ENCODE measurements around the gene AP1G2. TPM values are rescaled to one million over a fixed set of nuclear protein-coding genes. Genes with fewer than 3 reads are reported as not detected.
A peak's percentile ranks its signal among the peaks of the same experiment; 100 is the strongest.

The AP1G2 gene
- total RNA-seq, 1 donor from 2014 or later: 262 TPM

DNA sequence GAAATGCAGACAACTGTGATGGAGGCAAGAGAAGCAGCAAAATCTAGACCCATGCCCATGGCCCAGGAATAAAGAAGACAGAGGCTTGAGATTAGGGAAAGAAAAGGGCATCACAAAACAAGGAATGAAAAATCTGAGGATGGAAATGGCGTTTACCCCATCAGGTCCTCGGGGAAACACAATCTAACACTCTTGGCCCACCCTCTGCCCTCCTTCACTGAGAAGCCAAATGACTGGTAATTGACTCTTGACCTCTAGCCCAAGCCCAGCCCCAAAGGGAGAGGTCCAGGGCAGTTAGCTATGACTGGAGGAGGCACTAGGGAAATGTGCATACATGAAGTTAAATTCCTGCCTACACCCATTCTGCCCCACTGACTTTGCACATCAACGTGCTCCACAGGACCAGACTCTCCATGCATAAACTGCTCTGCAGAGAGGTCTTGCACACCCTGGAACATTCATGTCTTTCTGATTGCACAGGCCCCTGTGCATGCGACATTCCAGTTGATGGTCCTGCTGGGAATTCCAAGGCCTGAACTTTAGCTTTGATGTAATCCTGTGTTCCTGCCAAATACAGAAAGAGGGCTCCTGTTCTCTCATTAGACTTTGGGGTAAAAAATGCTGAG, 21.7 kb downstream of the AP1G2 start:
- H3K4me3 Mint-ChIP-seq (ENCODE audit: low read depth): no peak overlapping the region
- no peak overlapping the region for H3K27ac Mint-ChIP-seq

DNA sequence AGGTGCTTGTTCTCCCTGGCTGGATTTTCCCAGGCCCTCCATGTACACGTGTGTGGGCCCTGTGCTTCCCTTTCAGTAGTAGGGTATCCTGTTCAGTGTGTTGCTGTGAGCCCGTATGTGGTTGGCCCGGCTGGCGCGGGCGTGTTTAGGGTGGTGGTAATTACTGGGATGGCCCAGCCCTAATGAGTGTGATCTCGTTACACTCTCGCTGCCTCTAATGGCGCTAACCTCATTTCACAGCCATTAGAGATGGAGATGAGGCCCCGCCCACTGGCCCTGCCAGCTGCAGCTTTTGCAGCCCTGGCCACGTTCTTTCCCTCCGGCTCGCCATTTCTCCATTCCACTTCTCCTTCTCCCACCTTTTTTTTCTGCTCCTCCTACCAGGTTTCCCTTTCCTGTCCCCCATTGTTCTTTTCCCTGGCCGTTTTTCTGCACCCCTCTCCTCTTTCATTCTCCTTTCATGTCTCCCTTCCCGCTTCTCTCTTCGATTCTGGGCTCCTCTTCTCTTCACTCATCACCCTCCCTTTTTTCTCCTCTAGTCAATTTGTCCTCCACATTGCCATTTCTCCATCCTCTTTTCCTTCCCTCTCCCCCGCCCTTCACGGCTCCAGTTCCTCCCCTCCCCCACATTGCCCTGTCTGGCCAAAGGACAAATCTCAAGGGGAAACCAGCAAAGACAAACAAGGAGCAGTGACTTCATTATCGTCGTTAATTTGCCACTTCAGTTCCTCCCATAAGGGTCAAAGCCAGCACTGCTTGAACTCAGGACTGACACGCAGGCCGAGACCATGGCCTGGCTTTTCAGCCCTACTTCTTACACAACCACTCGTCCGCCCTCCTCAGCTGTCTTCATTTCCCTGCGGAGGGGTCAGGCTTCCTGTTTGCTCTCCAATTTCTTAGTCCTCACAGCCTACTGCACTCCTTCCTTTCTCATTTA, 22.8 kb downstream of the AP1G2 start:
- TF ChIP-seq, protein P1, sequence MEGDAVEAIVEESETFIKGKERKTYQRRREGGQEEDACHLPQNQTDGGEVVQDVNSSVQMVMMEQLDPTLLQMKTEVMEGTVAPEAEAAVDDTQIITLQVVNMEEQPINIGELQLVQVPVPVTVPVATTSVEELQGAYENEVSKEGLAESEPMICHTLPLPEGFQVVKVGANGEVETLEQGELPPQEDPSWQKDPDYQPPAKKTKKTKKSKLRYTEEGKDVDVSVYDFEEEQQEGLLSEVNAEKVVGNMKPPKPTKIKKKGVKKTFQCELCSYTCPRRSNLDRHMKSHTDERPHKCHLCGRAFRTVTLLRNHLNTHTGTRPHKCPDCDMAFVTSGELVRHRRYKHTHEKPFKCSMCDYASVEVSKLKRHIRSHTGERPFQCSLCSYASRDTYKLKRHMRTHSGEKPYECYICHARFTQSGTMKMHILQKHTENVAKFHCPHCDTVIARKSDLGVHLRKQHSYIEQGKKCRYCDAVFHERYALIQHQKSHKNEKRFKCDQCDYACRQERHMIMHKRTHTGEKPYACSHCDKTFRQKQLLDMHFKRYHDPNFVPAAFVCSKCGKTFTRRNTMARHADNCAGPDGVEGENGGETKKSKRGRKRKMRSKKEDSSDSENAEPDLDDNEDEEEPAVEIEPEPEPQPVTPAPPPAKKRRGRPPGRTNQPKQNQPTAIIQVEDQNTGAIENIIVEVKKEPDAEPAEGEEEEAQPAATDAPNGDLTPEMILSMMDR (IDR thresholded peaks at IDR 0.05; ENCODE audit: unreplicated experiment): no peak
- DNase-seq (ENCODE audit: low spot score, unreplicated experiment): no peak
- Mint-ChIP-seq H3K4me3 (ENCODE audit: low read depth) (peak overlapping the region; percentile 47), H3K36me3 (ENCODE audit: insufficient read depth) (peaks cover 2% of the 10 kb centered on the region), H3K27ac (no peak overlapping the region), H3K27me3 (no peaks in the 10 kb centered on the region), H3K4me1 (ENCODE audit: low read depth) (peaks cover 15% of the 10 kb centered on the region), H3K9me3 (ENCODE audit: low read depth) (no peaks in the 10 kb centered on the region)

More for the DNA sequence above, 21.7 kb downstream of the AP1G2 start:
- no peak for DNase-seq (ENCODE audit: low spot score, unreplicated experiment)
- Mint-ChIP-seq H3K36me3 (ENCODE audit: insufficient read depth) (peaks cover 2% of the 10 kb centered on the region), H3K9me3 (ENCODE audit: low read depth) (no peaks in the 10 kb centered on the region), H3K27me3 (no peaks in the 10 kb centered on the region), H3K4me1 (ENCODE audit: low read depth) (peaks cover 15% of the 10 kb centered on the region)
- TF ChIP-seq, protein P1 (IDR thresholded peaks at IDR 0.05; ENCODE audit: unreplicated experiment): no peak

DNA sequence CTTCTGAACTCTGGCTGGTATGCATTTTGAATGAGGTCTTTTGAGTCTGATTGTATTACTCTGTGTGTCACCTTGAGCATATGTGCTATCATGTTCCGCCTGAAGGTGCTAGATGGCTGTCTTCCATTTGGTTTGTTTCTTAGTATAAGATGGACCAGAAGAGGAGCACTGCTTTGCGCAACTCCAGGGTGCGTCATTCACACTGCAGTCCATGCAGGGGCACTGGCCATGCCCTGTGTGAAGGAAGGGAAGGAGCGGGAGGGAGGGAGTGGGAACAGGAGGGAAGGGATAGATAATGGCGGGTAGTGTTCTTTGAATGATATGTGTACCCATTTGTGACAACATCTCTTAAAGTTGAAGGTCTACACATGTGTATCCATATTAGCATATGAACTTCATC, 24.2 kb downstream of the AP1G2 start:
- H3K36me3 Mint-ChIP-seq (ENCODE audit: insufficient read depth): peaks cover 2% of the 10 kb centered on the region
- no peaks in the 10 kb centered on the region for H3K9me3 Mint-ChIP-seq (ENCODE audit: low read depth)
- no peak overlapping the region for H3K4me3 Mint-ChIP-seq (ENCODE audit: low read depth)
- H3K4me1 Mint-ChIP-seq (ENCODE audit: low read depth): peaks cover 28% of the 10 kb centered on the region
- TF ChIP-seq, protein P1 (IDR thresholded peaks at IDR 0.05; ENCODE audit: unreplicated experiment): no peak
- no peak overlapping the region for H3K27ac Mint-ChIP-seq
- no peak for DNase-seq (ENCODE audit: low spot score, unreplicated experiment)
- no peaks in the 10 kb centered on the region for H3K27me3 Mint-ChIP-seq

DNA sequence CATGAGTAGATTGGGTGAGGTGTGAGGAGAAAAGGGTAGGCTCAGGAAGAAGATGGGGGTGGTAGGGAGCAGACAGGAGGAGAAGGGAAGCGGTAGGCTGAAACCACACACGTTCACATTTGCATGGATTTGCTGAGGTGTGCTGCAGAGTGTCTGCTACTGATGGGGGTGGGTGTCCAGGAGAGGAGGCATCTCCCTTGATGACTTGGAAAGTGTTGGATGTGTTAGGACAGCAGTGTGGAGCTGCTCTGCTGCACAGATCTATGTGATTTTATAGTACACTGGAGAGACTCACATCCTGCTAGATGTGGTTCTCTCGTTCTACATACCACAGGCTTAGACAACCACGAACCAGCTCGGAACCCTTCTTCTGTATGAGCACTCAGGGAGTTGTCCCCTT, 25.3 kb downstream of the AP1G2 start:
- no peaks in the 10 kb centered on the region for H3K9me3 Mint-ChIP-seq (ENCODE audit: low read depth)
- no peak for DNase-seq (ENCODE audit: low spot score, unreplicated experiment)
- peaks cover 2% of the 10 kb centered on the region for H3K36me3 Mint-ChIP-seq (ENCODE audit: insufficient read depth)
- H3K4me3 Mint-ChIP-seq (ENCODE audit: low read depth): no peak overlapping the region
- no peak overlapping the region for H3K27ac Mint-ChIP-seq
- TF ChIP-seq, protein P1 (IDR thresholded peaks at IDR 0.05; ENCODE audit: unreplicated experiment): no peak
- H3K4me1 Mint-ChIP-seq (ENCODE audit: low read depth): peaks cover 30% of the 10 kb centered on the region
- no peaks in the 10 kb centered on the region for H3K27me3 Mint-ChIP-seq

DNA sequence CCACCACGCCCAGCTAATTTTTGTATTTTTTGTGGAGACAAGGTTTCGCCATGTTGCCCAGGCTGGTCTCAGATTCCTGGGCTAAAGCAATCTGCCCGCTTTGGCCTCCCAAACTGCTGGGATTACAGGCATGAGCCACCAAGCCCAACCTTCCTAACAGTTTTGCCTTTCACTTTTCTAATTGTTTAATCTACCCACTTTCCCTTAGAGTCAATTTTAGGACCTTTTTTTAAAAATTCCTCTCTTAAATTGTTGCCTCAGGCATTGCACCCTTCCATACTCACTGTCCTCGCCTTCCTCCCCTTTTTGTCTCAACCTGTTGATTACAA, 27.5 kb downstream of the AP1G2 start:
- Mint-ChIP-seq H3K4me3 (ENCODE audit: low read depth) (no peak overlapping the region), H3K27me3 (no peaks in the 10 kb centered on the region), H3K9me3 (ENCODE audit: low read depth) (no peaks in the 10 kb centered on the region), H3K36me3 (ENCODE audit: insufficient read depth) (peaks cover 4% of the 10 kb centered on the region), H3K4me1 (ENCODE audit: low read depth) (peaks cover 24% of the 10 kb centered on the region), H3K27ac (no peak overlapping the region)
- TF ChIP-seq, protein P1 (IDR thresholded peaks at IDR 0.05; ENCODE audit: unreplicated experiment): no peak
- DNase-seq (ENCODE audit: low spot score, unreplicated experiment): no peak
